H1 (cell line): ENCODE results near the gene PCDHB8. TPM values are rescaled to one million over a fixed set of nuclear protein-coding genes. Genes with fewer than 3 reads are reported as not detected.

Experiments
- BRCA1 ChIP-seq: IDR thresholded peaks from 2 replicates; pipeline ENCODE4 v1.6.1; 2012; ENCODE audit warnings: low read depth, low read length, improper control_type of control experiment
- CBX5 ChIP-seq: fragments of 300-800, 300-1000 bp; sonication (generic); IDR thresholded peaks from 2 replicates; pipeline ENCODE4 v1.7.1; 2016; ENCODE audit warnings: antibody characterized with exemption, low read length, low read depth
- CHD2 ChIP-seq: IDR thresholded peaks from 2 replicates; pipeline ENCODE4 v1.6.1; 2012; ENCODE audit warnings: low read length, improper control_type of control experiment
- EP300 ChIP-seq, 2 experiments: IDR thresholded peaks; 1 replicate in 1 of 2; 2 replicates in 1 of 2; pipeline ENCODE4 v1.6.1; 2011 to 2012; ENCODE audit warnings: low read depth in 2 of 2, low read length in 2 of 2, mild to moderate bottlenecking in 2 of 2, borderline replicate concordance in 1 of 2, inconsistent platforms in 1 of 2, moderate library complexity in 1 of 2
- EZH2 ChIP-seq: fragments of 200-600 bp; sonication (generic); IDR thresholded peaks from 2 replicates; pipeline ENCODE4 v1.7.1; 2012; ENCODE audit warnings: low read depth, mild to moderate bottlenecking, moderate library complexity, low read length, inconsistent platforms; ENCODE audit not compliant: severe bottlenecking
- FOSL1 ChIP-seq: IDR thresholded peaks from 2 replicates; pipeline ENCODE4 v1.6.1; 2011; ENCODE audit warnings: mild to moderate bottlenecking, low read depth, low read length, moderate library complexity; ENCODE audit not compliant: insufficient read depth
- HDAC2 ChIP-seq, 2 experiments: fragments of 300-600 bp in 1 of 2; sonication (generic) in 1 of 2; IDR thresholded peaks; 2 replicates each; pipeline ENCODE4 v1.6.1; 2011 to 2012; ENCODE audit warnings: low read depth in 2 of 2, low read length in 2 of 2, mild to moderate bottlenecking in 2 of 2, moderate library complexity in 2 of 2, borderline replicate concordance in 1 of 2, inconsistent platforms in 1 of 2
- JUND ChIP-seq: IDR thresholded peaks from 2 replicates; pipeline ENCODE4 v1.6.1; 2011; ENCODE audit warnings: mild to moderate bottlenecking, improper control_type of control experiment, low read length
- KDM4A ChIP-seq: IDR thresholded peaks from one replicate; pipeline ENCODE4 v1.7.1; 2012; ENCODE audit warnings: low read depth, mild to moderate bottlenecking, moderate library complexity, low read length, inconsistent platforms; ENCODE audit not compliant: severe bottlenecking
- MAX ChIP-seq: IDR thresholded peaks from 2 replicates; pipeline ENCODE4 v1.6.1; 2012; ENCODE audit warnings: inconsistent platforms
- NANOG ChIP-seq: IDR thresholded peaks from 2 replicates; pipeline ENCODE4 v1.6.1; 2011; ENCODE audit warnings: low read length, low read depth, mild to moderate bottlenecking, inconsistent platforms; ENCODE audit not compliant: insufficient read depth, poor library complexity, severe bottlenecking
- POLR2A ChIP-seq, 2 experiments: IDR thresholded peaks; 1 replicate in 1 of 2; 2 replicates in 1 of 2; pipeline ENCODE4 v1.6.1; 2011; ENCODE audit warnings: low read depth in 2 of 2, low read length in 2 of 2, mild to moderate bottlenecking in 2 of 2; ENCODE audit errors: control extremely low read depth in 1 of 2
- POLR2AphosphoS5 ChIP-seq: IDR thresholded peaks from 2 replicates; pipeline ENCODE4 v1.6.1; 2011; ENCODE audit warnings: low read depth, low read length
- RAD21 ChIP-seq, 2 experiments: IDR thresholded peaks in 1 of 2; conservative IDR thresholded peaks in 1 of 2; 2 replicates each; pipeline ENCODE4 v1.6.1; 2011; ENCODE audit warnings: low read depth in 2 of 2, low read length in 2 of 2, improper control_type of control experiment in 1 of 2, inconsistent platforms in 1 of 2, mild to moderate bottlenecking in 1 of 2, moderate library complexity in 1 of 2
- RBBP5 ChIP-seq: IDR thresholded peaks from 2 replicates; pipeline ENCODE4 v1.7.1; 2012; ENCODE audit warnings: low read depth, mild to moderate bottlenecking, inconsistent platforms, low read length, moderate library complexity, borderline replicate concordance
- RFX5 ChIP-seq: IDR thresholded peaks from 2 replicates; pipeline ENCODE4 v1.6.1; 2011; ENCODE audit warnings: low read depth, low read length, improper control_type of control experiment, borderline replicate concordance
- RXRA ChIP-seq: IDR thresholded peaks from 2 replicates; pipeline ENCODE4 v1.6.1; 2011; ENCODE audit warnings: low read depth, mild to moderate bottlenecking, low read length, moderate library complexity; ENCODE audit not compliant: insufficient read depth
- SP2 ChIP-seq: IDR thresholded peaks from 2 replicates; pipeline ENCODE4 v1.6.1; 2012; ENCODE audit warnings: mild to moderate bottlenecking, low read length, inconsistent platforms
- SP4 ChIP-seq: IDR thresholded peaks from 2 replicates; pipeline ENCODE4 v1.6.1; 2012; ENCODE audit warnings: low read length, inconsistent platforms
- SRF ChIP-seq: IDR thresholded peaks from 2 replicates; pipeline ENCODE4 v1.6.1; 2011; ENCODE audit warnings: mild to moderate bottlenecking, low read depth, low read length, moderate library complexity
- ZNF274 ChIP-seq: IDR thresholded peaks from 2 replicates; pipeline ENCODE4 v1.7.0; 2012; ENCODE audit warnings: low read length, borderline replicate concordance; ENCODE audit errors: extremely low read depth
- polyA plus RNA-seq, 7 experiments: library from polyadenylated mRNA; depleted of rRNA in 3 of 7; stranded (reverse) in 5 of 7; unstranded in 2 of 7; fragments of >200 nt in 5 of 7; fragments of 200-250 nt in 2 of 7; gene quantifications; 1 replicate in 5 of 7; 2 replicates in 1 of 7; 4 replicates in 1 of 7; pipeline versions ENCODE4 v1.2.1 to v1.2.3, GENCODE V29; 2011 to 2013; ENCODE audit warnings: missing spikeins in 2 of 7, mixed read lengths in 2 of 7
- total RNA-seq: library from RNA; stranded (reverse); fragmentation: NEBNext Ultra II Directional; extraction: Animal tissue kit (Norgen Biotek cat#: 25700); gene quantifications from 2 replicates; pipeline ENCODE4 v1.2.1, GENCODE V29; 2021
- TF ChIP-seq, protein P1 (sequence below): IDR thresholded peaks from 2 replicates; pipeline ENCODE4 v1.6.1; 2012; ENCODE audit warnings: low read length, inconsistent platforms

The PCDHB8 gene
- total and polyA plus RNA-seq, 2 of the 8 experiments (the other 6 are each of a cell fraction or from before 2014, with no cell fraction given), result 0.24 to 1.1 TPM

- TF ChIP-seq HDAC2 (IDR thresholded peaks at IDR 0.05; ENCODE audit: borderline replicate concordance in 1 of 2, low read depth in 2 of 2, low read length in 2 of 2), result no peak
- no peak for TF ChIP-seq SRF
- peak in 1 of 2 experiments; percentile 49; a peak in 1 of 3 replicates for TF ChIP-seq POLR2A (IDR thresholded peaks at IDR 0.05; ENCODE audit: control extremely low read depth in 1 of 2, low read depth in 2 of 2, low read length in 2 of 2)
- no peak for TF ChIP-seq CHD2
- peak; percentile 77 to 79 for TF ChIP-seq RAD21 (IDR thresholded peaks at IDR 0.05 in 1 of 2, conservative IDR thresholded peaks at IDR 0.05 in 1 of 2; ENCODE audit: low read depth in 2 of 2, low read length in 2 of 2)
- no peak for TF ChIP-seq ZNF274
- TF ChIP-seq KDM4A, result no peak
- TF ChIP-seq, protein P1, sequence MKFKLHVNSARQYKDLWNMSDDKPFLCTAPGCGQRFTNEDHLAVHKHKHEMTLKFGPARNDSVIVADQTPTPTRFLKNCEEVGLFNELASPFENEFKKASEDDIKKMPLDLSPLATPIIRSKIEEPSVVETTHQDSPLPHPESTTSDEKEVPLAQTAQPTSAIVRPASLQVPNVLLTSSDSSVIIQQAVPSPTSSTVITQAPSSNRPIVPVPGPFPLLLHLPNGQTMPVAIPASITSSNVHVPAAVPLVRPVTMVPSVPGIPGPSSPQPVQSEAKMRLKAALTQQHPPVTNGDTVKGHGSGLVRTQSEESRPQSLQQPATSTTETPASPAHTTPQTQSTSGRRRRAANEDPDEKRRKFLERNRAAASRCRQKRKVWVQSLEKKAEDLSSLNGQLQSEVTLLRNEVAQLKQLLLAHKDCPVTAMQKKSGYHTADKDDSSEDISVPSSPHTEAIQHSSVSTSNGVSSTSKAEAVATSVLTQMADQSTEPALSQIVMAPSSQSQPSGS, result no peak
- no peak for TF ChIP-seq MAX
- TF ChIP-seq EP300 (IDR thresholded peaks at IDR 0.05; ENCODE audit: borderline replicate concordance in 1 of 2, low read depth in 2 of 2, low read length in 2 of 2), result no peak
- TF ChIP-seq EZH2, result no peak
- no peak for TF ChIP-seq BRCA1
- no peak for TF ChIP-seq RBBP5
- no peak for TF ChIP-seq RFX5
- no peak for TF ChIP-seq RXRA
- 0 out of 2 replicates have a peak, but pooled peaks have one; percentile 35 for TF ChIP-seq POLR2AphosphoS5
- TF ChIP-seq NANOG, result no peak
- TF ChIP-seq JUND, result no peak
- TF ChIP-seq SP2, result no peak
- no peak for TF ChIP-seq SP4
- TF ChIP-seq CBX5, result no peak
- TF ChIP-seq FOSL1, result no peak
Observed at GRCh38 chr5:141135030-141135717, 42.4 kb upstream of the PCDHB8 start, which contains the start of gene PCDHB5 (continued).
